PC-3 (cell line): ENCODE results near the gene CDKL2. TPM values are rescaled to one million over a fixed set of nuclear protein-coding genes. Genes with fewer than 3 reads are reported as not detected.

ENCODE experiments used
- ATAC-seq: fragments of 200-7000 bp; cut with Tn5 transposase; 2 replicates; pipeline ENCODE4 v1.9.1; 2020; ENCODE audit warnings: mild to moderate bottlenecking, moderate library complexity
- BruUV-seq: library from RNA; stranded (reverse); fragments of 400-500 nt; replicated peaks from 2 replicates; lab custom pipeline; 2021; lab: Mats Ljungman, UMichigan
- CTCF ChIA-PET: fragments of 300-600 bp; sonication (Branson Sonifier 250); formaldehyde crosslinking; loops from one replicate; lab custom pipeline; 2022; ENCODE audit warnings: antibody characterized with exemption; lab: Charles Lee
- POLR2A ChIA-PET: fragments of 300-600 bp; sonication (Branson Sonifier 250); formaldehyde crosslinking; loops from one replicate; lab custom pipeline; 2022; ENCODE audit warnings: antibody characterized with exemption; ENCODE audit not compliant: unreplicated experiment; lab: Charles Lee
- DNase-seq: peaks from one replicate; pipeline ENCODE4 v3.0.0-alpha.2; 2015
- H2AFZ ChIP-seq: fragments of 300-600 bp; sonication (generic); 2 replicates; pipeline ENCODE4 v1.6.0; 2016; ENCODE audit warnings: antibody characterized with exemption, low read length
- H3F3A ChIP-seq: fragments of 300-600 bp; sonication (generic); one replicate; pipeline ENCODE4 v1.6.0; 2017; ENCODE audit warnings: antibody characterized with exemption, low read length, control low read depth, mild to moderate bottlenecking; ENCODE audit not compliant: unreplicated experiment
- H3K27ac ChIP-seq: fragments of 300-600 bp; sonication (generic); 2 replicates; pipeline ENCODE4 v1.5.1; 2016; ENCODE audit warnings: mild to moderate bottlenecking, low read length
- H3K27me3 ChIP-seq: fragments of 300-600 bp; sonication (generic); 2 replicates; pipeline ENCODE4 v1.6.1; 2016; ENCODE audit warnings: low read length, mixed read lengths
- H3K36me3 ChIP-seq: fragments of 300-600 bp; sonication (generic); 2 replicates; pipeline ENCODE4 v1.6.1; 2016; ENCODE audit warnings: low read depth, mixed run types, low read length, mixed read lengths
- H3K4me1 ChIP-seq: fragments of 300-600 bp; sonication (generic); 2 replicates; pipeline ENCODE4 v1.5.1; 2016; ENCODE audit warnings: low read length; ENCODE audit not compliant: insufficient read depth
- H3K4me2 ChIP-seq: fragments of 300-600 bp; sonication (generic); 2 replicates; pipeline ENCODE4 v1.6.0; 2016; ENCODE audit warnings: low read length
- H3K4me3 ChIP-seq: fragments of 300-600 bp; sonication (generic); 2 replicates; pipeline ENCODE4 v1.5.1; 2016; ENCODE audit warnings: mild to moderate bottlenecking, low read length, mixed read lengths
- H3K79me2 ChIP-seq: fragments of 300-600 bp; sonication (generic); 2 replicates; pipeline ENCODE4 v1.6.1; 2017; ENCODE audit warnings: low read length, mixed read lengths
- H3K9ac ChIP-seq: fragments of 300-600 bp; sonication (generic); 2 replicates; pipeline ENCODE4 v1.6.0; 2016; ENCODE audit warnings: mild to moderate bottlenecking, low read length
- H3K9me2 ChIP-seq: fragments of 300-600 bp; sonication (generic); replicated peaks from 2 replicates; pipeline ENCODE4 v1.6.1; 2016; ENCODE audit warnings: mixed run types, low read length, mixed read lengths
- H3K9me3 ChIP-seq: fragments of 300-600 bp; sonication (generic); 2 replicates; pipeline ENCODE4 v1.6.1; 2016; ENCODE audit warnings: low read length, mixed read lengths
- H4K20me1 ChIP-seq: fragments of 300-600 bp; sonication (generic); 2 replicates; pipeline ENCODE4 v1.6.1; 2016; ENCODE audit warnings: low read length, mixed read lengths
- EZH2 ChIP-seq: fragments of 300-600 bp; sonication (generic); IDR thresholded peaks from one replicate; pipeline ENCODE4 v1.6.1; 2017; ENCODE audit warnings: antibody characterized with exemption, mild to moderate bottlenecking, low read length; ENCODE audit not compliant: unreplicated experiment
- EZH2phosphoT487 ChIP-seq: fragments of 300-600 bp; sonication (generic); IDR thresholded peaks from 2 replicates; pipeline ENCODE4 v1.6.1; 2018; ENCODE audit warnings: mild to moderate bottlenecking, antibody characterized with exemption, low read length, borderline replicate concordance
- intact Hi-C: fragments of 100-400 bp; cut with micrococcal nuclease; formaldehyde crosslinking; loops from 2 replicates; pipeline ENCODE4 v1.9.0; 2023
- total RNA-seq: library from RNA; depleted of rRNA; stranded (reverse); fragments of >200 nt; gene quantifications from 2 replicates; pipeline ENCODE4 v1.2.3, GENCODE V29; 2014
- TF ChIP-seq, protein P1 (sequence below): fragments of 300-600 bp; sonication (generic); conservative IDR thresholded peaks from 2 replicates; pipeline ENCODE4 v1.5.1; 2017; ENCODE audit warnings: antibody characterized with exemption, low read depth, mild to moderate bottlenecking, low read length

The CDKL2 gene
- total RNA-seq, 1 experiment from 2014 or later = 0.55 TPM

DNA sequence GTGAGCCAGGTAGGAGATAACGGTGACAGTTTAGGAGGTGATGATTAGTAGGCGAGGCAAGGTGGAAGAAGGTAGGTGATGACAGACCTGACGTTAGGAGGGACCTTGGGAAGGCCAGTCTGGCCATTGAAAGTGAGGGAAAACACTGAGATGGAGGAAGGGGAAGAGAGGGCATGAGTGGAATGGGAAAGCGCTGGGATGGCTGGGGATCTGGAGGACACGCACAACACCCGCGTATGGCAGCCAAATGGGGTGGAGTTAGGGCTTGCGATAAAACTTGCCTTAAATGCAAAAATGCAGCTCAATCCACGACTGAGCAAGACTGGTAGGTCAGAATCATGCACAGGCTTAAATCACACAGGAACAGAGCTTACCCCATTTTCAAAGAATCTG is 605 bp upstream of the CDKL2 start:
- ATAC-seq = no peak
- H3K9me2 ChIP-seq = no peaks in the 10 kb centered on the region
- no peaks in the 10 kb centered on the region for H3K36me3 ChIP-seq
- intact Hi-C loops = no loop called here
- H3K79me2 ChIP-seq = no peaks in the 10 kb centered on the region
- peaks cover 3% of the 10 kb centered on the region; the same call in 1 of the 2 replicates for H3K4me1 ChIP-seq
- no TSS peak for BruUV-seq
- H3K9ac ChIP-seq = peak overlapping the region; percentile 31; the same call in 1 of the 2 replicates
- H3K4me2 ChIP-seq = peak overlapping the region; percentile 90
- no peaks in the 10 kb centered on the region for H3F3A ChIP-seq
- H3K27ac ChIP-seq = no peak overlapping the region
- DNase-seq = no peak
- H3K9me3 ChIP-seq = no peaks in the 10 kb centered on the region
- TF ChIP-seq EZH2phosphoT487 (no peak), EZH2 (no peak)
- TF ChIP-seq, protein P1, sequence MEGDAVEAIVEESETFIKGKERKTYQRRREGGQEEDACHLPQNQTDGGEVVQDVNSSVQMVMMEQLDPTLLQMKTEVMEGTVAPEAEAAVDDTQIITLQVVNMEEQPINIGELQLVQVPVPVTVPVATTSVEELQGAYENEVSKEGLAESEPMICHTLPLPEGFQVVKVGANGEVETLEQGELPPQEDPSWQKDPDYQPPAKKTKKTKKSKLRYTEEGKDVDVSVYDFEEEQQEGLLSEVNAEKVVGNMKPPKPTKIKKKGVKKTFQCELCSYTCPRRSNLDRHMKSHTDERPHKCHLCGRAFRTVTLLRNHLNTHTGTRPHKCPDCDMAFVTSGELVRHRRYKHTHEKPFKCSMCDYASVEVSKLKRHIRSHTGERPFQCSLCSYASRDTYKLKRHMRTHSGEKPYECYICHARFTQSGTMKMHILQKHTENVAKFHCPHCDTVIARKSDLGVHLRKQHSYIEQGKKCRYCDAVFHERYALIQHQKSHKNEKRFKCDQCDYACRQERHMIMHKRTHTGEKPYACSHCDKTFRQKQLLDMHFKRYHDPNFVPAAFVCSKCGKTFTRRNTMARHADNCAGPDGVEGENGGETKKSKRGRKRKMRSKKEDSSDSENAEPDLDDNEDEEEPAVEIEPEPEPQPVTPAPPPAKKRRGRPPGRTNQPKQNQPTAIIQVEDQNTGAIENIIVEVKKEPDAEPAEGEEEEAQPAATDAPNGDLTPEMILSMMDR = no peak
- H3K4me3 ChIP-seq = peak overlapping the region; percentile 73
- ChIA-PET CTCF (no interaction called here), POLR2A (no interaction called here)
- H3K27me3 ChIP-seq = no peaks in the 10 kb centered on the region
- H4K20me1 ChIP-seq = no peaks in the 10 kb centered on the region
- H2AFZ ChIP-seq = peak overlapping the region; percentile 98

DNA sequence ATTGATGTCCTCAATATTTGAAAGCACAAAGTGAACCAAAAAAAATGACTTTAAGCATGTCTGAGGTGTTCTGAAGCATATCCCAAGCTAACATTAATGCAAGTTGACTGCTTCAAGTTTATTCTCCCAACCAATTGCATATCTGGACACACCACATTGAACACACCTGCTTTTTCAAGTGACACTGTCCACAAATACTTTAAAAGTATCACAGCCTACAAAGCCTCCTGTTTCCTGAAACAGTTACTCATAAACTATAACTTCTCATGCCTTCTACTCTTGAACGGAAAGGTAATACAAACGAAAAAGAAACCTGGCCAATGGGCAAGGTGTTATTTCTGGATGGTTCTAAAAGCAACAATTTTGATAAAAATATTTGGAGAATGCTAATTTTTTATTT is 1.1 kb downstream of the CDKL2 start:
- H3K9me2 ChIP-seq = no peaks in the 10 kb centered on the region
- H3K36me3 ChIP-seq = no peaks in the 10 kb centered on the region
- no peaks in the 10 kb centered on the region for H3F3A ChIP-seq
- BruUV-seq = no TSS peak
- no peak overlapping the region for H3K27ac ChIP-seq
- H3K79me2 ChIP-seq = no peaks in the 10 kb centered on the region
- DNase-seq (no peak), ATAC-seq (no peak)
- no peaks in the 10 kb centered on the region for H3K9me3 ChIP-seq
- no peak overlapping the region for H3K4me3 ChIP-seq
- H3K9ac ChIP-seq = no peak overlapping the region
- no peaks in the 10 kb centered on the region for H3K27me3 ChIP-seq
- H3K4me1 ChIP-seq = peaks cover 3% of the 10 kb centered on the region; the same call in 1 of the 2 replicates
- TF ChIP-seq, protein P1 = no peak
- TF ChIP-seq EZH2 (no peak), EZH2phosphoT487 (no peak)
- intact Hi-C loops = no loop called here
- ChIA-PET CTCF (no interaction called here), POLR2A (no interaction called here)
- H2AFZ ChIP-seq = no peak overlapping the region
- no peaks in the 10 kb centered on the region for H4K20me1 ChIP-seq
- no peak overlapping the region for H3K4me2 ChIP-seq

DNA sequence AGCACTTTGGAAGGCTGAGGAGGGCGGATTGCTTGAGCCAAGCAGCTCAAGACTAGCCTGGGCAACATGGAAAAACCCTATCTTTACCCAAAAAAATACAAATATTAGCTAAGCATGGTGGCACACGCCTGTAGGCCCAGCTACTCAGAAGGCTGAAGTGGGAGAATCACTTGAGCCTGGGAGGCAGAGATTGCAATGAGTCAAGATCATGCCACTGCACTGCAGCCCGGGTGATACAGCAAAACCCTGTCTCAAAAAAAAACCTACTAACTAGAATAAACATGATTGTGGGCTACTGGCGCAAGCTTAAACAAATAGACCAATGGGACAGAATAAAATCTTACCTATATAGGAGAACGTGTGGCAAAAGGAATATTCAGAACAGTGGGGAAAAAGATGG is 7.3 kb downstream of the CDKL2 start:
- ChIA-PET CTCF (no interaction called here), POLR2A (no interaction called here)
- H3K4me3 ChIP-seq = no peak overlapping the region
- intact Hi-C loops = no loop called here
- no peaks in the 10 kb centered on the region for H3K4me1 ChIP-seq
- no peak for DNase-seq
- no peak overlapping the region for H3K4me2 ChIP-seq
- no peaks in the 10 kb centered on the region for H3K27me3 ChIP-seq
- H3K9me2 ChIP-seq = no peaks in the 10 kb centered on the region
- no peak for ATAC-seq
- H3K9ac ChIP-seq = no peak overlapping the region
- no peak overlapping the region for H2AFZ ChIP-seq
- H3F3A ChIP-seq = no peaks in the 10 kb centered on the region
- BruUV-seq = no TSS peak
- H3K9me3 ChIP-seq = no peaks in the 10 kb centered on the region
- no peaks in the 10 kb centered on the region for H3K36me3 ChIP-seq
- H3K79me2 ChIP-seq = no peaks in the 10 kb centered on the region
- no peak for TF ChIP-seq EZH2phosphoT487
- TF ChIP-seq, protein P1 = no peak
- TF ChIP-seq EZH2 = no peak
- H3K27ac ChIP-seq = no peak overlapping the region
- no peaks in the 10 kb centered on the region for H4K20me1 ChIP-seq
